ENCODE measurements around the gene FRG2. TPM values are rescaled to one million over a fixed set of nuclear protein-coding genes. Genes with fewer than 3 reads are reported as not detected.
"Not testable (repeated sequence)": the region's sequence is repeated elsewhere in the genome, so short reads cannot be mapped to it uniquely, and the experiment has no call there.

The FRG2 gene
- total and polyA plus RNA-seq, 2 of the 13 experiments (the other 11 are each of a cell fraction or from before 2014, with no cell fraction given): not detected

- TF ChIP-seq ZNF609 (CRISPR knock-in tag; IDR thresholded peaks at IDR 0.05; ENCODE audit: borderline replicate concordance): no peak
Measured at GRCh38 chr4:189981970-189982369, 45.1 kb downstream of the FRG2 start (continued).

- POLR2A ChIA-PET; H3K36me3 ChIP-seq (replicated peaks in 1 of 2; ENCODE audit: control insufficient read depth in 1 of 2, insufficient read depth in 2 of 2, low read length in 2 of 2); FAIRE-seq; H3K4me1 ChIP-seq (ENCODE audit: insufficient read depth, low read length); H3K9ac ChIP-seq (ENCODE audit: insufficient read depth, low read depth, low read length); BruUV-seq (replicated peaks); H4K20me1 ChIP-seq (ENCODE audit: insufficient read depth, low read length); intact Hi-C loops (cut with micrococcal nuclease; ENCODE audit: unreplicated experiment); H3K79me2 ChIP-seq (ENCODE audit: insufficient read depth, low read length); CTCF ChIA-PET (ENCODE audit: low intra/inter-chr PET ratio, low total read pairs); H3K27ac ChIP-seq (ENCODE audit: extremely low read length, insufficient read depth, low read length); H3K4me3 ChIP-seq (replicated peaks in 1 of 3; ENCODE audit: insufficient read depth in 1 of 3, low read depth in 2 of 3, low read length in 3 of 3); H3K9me3 ChIP-seq (ENCODE audit: low read length); in situ Hi-C loops (cut with HindIII; ENCODE audit: extremely low pct_ligation_motif_present, low pct_unique_long_range_greater_than_20kb); H2AFZ ChIP-seq (ENCODE audit: low read length); H3K27me3 ChIP-seq (ENCODE audit: control insufficient read depth in 1 of 2, insufficient read depth in 2 of 2, low read length in 2 of 2): not testable (repeated sequence)
- H3K4me2 ChIP-seq (ENCODE audit: low read depth, low read length): peak overlapping the region; percentile 46; the same call in 1 of the 2 replicates
- no CpG with 5 or more reads among the region's 2 CpGs for WGBS (ENCODE audit: low lambda C conversion rate)
- ATAC-seq (peak; percentile 71), DNase-seq (ENCODE audit: low spot score) (peak; percentile 2)
- 0 out of 2 replicates have a peak, but pooled peaks have one; percentile 25 for TF ChIP-seq BHLHE40 (IDR thresholded peaks at IDR 0.05; ENCODE audit: low read length)
- TF ChIP-seq, protein P1, sequence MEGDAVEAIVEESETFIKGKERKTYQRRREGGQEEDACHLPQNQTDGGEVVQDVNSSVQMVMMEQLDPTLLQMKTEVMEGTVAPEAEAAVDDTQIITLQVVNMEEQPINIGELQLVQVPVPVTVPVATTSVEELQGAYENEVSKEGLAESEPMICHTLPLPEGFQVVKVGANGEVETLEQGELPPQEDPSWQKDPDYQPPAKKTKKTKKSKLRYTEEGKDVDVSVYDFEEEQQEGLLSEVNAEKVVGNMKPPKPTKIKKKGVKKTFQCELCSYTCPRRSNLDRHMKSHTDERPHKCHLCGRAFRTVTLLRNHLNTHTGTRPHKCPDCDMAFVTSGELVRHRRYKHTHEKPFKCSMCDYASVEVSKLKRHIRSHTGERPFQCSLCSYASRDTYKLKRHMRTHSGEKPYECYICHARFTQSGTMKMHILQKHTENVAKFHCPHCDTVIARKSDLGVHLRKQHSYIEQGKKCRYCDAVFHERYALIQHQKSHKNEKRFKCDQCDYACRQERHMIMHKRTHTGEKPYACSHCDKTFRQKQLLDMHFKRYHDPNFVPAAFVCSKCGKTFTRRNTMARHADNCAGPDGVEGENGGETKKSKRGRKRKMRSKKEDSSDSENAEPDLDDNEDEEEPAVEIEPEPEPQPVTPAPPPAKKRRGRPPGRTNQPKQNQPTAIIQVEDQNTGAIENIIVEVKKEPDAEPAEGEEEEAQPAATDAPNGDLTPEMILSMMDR (CRISPR knock-in tag; IDR thresholded peaks at IDR 0.05): peak; percentile 47
Measured at GRCh38 chr4:189980292-189980691, 46.8 kb downstream of the FRG2 start.

All from HepG2 (cell line).